ENCODE results near the gene TMSB15B. TPM values are rescaled to one million over a fixed set of nuclear protein-coding genes. Genes with fewer than 3 reads are reported as not detected.

Gene TMSB15B
- total RNA-seq = 7.8 and 18.3 TPM in 2 replicates

GRCh38 chrX:103962411-103963278, at the start of gene TMSB15B:
TSS of gene TMSB15B (plus strand) at chrX:103962627.

GRCh38 chrX:104013606-104014005, 51.2 kb downstream of the TMSB15B start, which contains the start of gene H2BW1:
TSS of gene H2BW1 (minus strand) at chrX:104013708. CDS start at chrX:104013576, 132 bp downstream.

Other genes with a start within 250 kb of the TMSB15B start
- gene PLP1, start 185.8 kb upstream of the TMSB15B start, total RNA-seq = not detected in 2 replicates
- gene RAB9B, start 130.4 kb upstream of the TMSB15B start, total RNA-seq = 0.23 and 0.38 TPM in 2 replicates
- not detected in 2 replicates for gene H2BW1, start 51.1 kb downstream of the TMSB15B start, total RNA-seq
- gene H2BW2, start 77.3 kb downstream of the TMSB15B start, total RNA-seq = not detected in 2 replicates
- gene TMSB15C, start 113.6 kb downstream of the TMSB15B start, total RNA-seq = 1.5 and 2.7 TPM in 2 replicates
- gene ZCCHC18, start 149.9 kb downstream of the TMSB15B start, total RNA-seq = 0.31 TPM in 1 of 2 replicates, not detected in the other
- 2.6 and 4.7 TPM in 2 replicates for gene SLC25A53, start 194.4 kb downstream of the TMSB15B start, total RNA-seq
- 14.7 and 19.2 TPM in 2 replicates for gene FAM199X, start 203.8 kb downstream of the TMSB15B start, total RNA-seq